ENCODE results near the gene GET3.

The GET3 gene

DNA sequence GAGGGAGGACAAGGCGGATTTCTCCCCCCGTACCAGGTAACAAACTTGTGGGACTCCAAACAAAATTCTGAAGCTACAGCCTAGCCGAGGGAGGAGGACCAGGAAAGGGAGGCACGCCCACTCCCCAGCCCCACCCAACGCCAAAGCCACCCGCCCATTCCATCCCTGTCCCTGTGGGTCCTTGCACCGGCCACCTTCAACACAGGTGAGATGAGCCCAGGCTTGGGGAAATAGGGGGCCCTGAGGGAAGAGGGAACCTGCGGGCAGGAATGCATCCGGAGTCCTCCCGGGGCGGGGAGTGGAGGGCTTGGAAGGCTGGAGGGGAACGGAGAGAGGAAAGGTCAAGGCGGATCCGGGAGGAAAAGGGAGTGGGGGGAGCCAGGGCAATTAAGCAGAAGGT lies 14.3 kb downstream of the GET3 start, which contains the start of gene BEST2:
Gene BEST2, plus strand, starts transcription at position 157 of the 400 bp plus-strand sequence. CDS start 802 bp downstream, outside the sequence.
- no peak within 1 kb of the TSS for H3K27ac ChIP-seq (ENCODE audit: low read length)
- H3K79me2 ChIP-seq (ENCODE audit: insufficient read depth, low read length) = no peaks in the 10 kb centered on the region
- no peak for DNase-seq
- no peak for ATAC-seq (ENCODE audit: insufficient read depth, low read depth)
- H3K4me2 ChIP-seq (ENCODE audit: insufficient read depth, low read length) = no peak within 1 kb of the TSS
- no peak within 1 kb of the TSS for H3K4me3 ChIP-seq (ENCODE audit: low read depth in 1 of 2, low read length in 2 of 2)
- no peak within 1 kb of the TSS for H2AFZ ChIP-seq (ENCODE audit: low read depth, low read length)
- H3K36me3 ChIP-seq (ENCODE audit: insufficient read depth, low read length) = peaks cover 16% of the 10 kb centered on the region
- no peaks in the 10 kb centered on the region for H4K20me1 ChIP-seq (ENCODE audit: insufficient read depth, low read length)
- H3K27me3 ChIP-seq (ENCODE audit: insufficient read depth, low read length, poor library complexity) = no peaks in the 10 kb centered on the region
- no peak for TF ChIP-seq EZH2 (IDR thresholded peaks at IDR 0.05; ENCODE audit: borderline replicate concordance, low read depth, low read length, severe bottlenecking)
- TF ChIP-seq, protein P1, sequence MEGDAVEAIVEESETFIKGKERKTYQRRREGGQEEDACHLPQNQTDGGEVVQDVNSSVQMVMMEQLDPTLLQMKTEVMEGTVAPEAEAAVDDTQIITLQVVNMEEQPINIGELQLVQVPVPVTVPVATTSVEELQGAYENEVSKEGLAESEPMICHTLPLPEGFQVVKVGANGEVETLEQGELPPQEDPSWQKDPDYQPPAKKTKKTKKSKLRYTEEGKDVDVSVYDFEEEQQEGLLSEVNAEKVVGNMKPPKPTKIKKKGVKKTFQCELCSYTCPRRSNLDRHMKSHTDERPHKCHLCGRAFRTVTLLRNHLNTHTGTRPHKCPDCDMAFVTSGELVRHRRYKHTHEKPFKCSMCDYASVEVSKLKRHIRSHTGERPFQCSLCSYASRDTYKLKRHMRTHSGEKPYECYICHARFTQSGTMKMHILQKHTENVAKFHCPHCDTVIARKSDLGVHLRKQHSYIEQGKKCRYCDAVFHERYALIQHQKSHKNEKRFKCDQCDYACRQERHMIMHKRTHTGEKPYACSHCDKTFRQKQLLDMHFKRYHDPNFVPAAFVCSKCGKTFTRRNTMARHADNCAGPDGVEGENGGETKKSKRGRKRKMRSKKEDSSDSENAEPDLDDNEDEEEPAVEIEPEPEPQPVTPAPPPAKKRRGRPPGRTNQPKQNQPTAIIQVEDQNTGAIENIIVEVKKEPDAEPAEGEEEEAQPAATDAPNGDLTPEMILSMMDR (IDR thresholded peaks at IDR 0.05; ENCODE audit: borderline replicate concordance, extremely low read depth, low read length, poor library complexity, severe bottlenecking) = no peak
- H3K9ac ChIP-seq (ENCODE audit: low read depth, low read length) = no peak within 1 kb of the TSS
- H3K9me3 ChIP-seq (ENCODE audit: insufficient read depth, low read length, severe bottlenecking) = peaks cover 13% of the 10 kb centered on the region
- no peaks in the 10 kb centered on the region for H3K4me1 ChIP-seq (ENCODE audit: insufficient read depth, low read length)

DNA sequence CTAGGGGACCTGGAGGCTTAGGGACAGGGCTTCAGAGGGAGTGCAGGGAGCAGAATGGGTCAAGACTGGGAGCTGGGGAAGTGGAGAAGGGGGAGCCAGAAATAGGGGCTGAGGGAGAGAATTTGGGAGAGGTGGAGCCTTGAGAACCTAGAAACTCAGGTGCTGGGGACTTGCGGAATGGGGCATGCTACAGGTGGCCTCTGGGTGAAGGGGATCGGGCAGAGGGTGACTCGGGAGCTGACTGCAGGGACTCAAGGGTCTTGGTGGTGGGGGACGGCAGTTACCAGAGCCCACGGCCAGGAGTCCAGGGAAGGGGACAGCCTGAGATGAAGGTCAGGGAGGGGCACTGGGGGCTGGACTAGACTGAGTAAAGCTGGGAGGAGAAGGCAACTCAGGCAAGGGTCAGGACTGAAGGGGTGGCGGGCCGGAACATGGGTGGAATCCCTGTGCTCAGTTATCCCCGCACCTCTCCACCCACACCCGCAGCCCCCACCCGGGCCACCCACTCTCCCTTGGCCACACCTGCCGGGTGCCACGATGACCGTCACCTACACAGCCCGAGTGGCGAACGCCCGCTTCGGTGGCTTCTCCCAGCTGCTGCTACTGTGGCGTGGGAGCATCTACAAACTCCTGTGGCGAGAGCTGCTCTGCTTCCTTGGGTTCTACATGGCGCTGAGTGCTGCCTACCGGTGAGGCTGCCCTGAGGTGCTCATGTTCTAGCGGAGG lies 14.9 kb downstream of the GET3 start:
- no peak for ATAC-seq (ENCODE audit: insufficient read depth, low read depth)

DNA sequence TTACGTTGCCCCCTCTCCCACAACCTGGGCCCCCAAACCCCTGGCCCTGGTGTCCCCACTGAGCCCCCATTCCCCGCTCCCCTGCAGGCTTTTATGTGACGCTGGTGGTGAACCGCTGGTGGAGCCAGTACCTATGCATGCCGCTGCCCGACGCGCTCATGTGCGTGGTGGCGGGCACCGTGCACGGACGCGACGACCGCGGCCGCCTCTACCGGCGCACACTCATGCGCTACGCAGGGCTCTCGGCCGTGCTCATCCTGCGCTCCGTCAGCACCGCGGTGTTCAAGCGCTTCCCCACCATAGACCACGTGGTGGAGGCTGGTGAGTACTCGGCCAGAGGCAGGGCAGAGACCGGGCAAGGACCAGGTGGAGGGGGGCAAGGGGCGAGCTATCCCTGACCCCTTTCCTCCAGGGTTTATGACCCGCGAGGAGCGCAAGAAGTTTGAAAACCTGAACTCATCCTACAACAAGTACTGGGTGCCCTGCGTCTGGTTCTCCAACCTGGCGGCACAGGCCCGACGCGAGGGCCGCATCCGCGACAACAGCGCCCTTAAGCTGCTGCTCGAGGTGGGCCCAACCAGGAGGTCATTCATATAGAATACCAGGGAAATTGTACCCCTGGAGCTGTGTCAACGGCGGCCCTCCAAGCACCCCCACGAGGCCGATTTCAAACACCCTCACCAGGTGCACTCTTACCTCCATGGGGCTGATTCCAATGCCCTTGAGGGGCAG lies 17.3 kb downstream of the GET3 start:
- no peak overlapping the region for H3K4me3 ChIP-seq (ENCODE audit: low read depth in 1 of 2, low read length in 2 of 2)
- no peak for TF ChIP-seq EZH2 (IDR thresholded peaks at IDR 0.05; ENCODE audit: borderline replicate concordance, low read depth, low read length, severe bottlenecking)
- TF ChIP-seq, protein P1 (IDR thresholded peaks at IDR 0.05; ENCODE audit: borderline replicate concordance, extremely low read depth, low read length, poor library complexity, severe bottlenecking) = no peak
- no peak overlapping the region for H3K9ac ChIP-seq (ENCODE audit: low read depth, low read length)
- no peak overlapping the region for H3K27ac ChIP-seq (ENCODE audit: low read length)
- H4K20me1 ChIP-seq (ENCODE audit: insufficient read depth, low read length) = no peaks in the 10 kb centered on the region
- peaks cover 9% of the 10 kb centered on the region for H3K4me1 ChIP-seq (ENCODE audit: insufficient read depth, low read length)
- H3K79me2 ChIP-seq (ENCODE audit: insufficient read depth, low read length) = no peaks in the 10 kb centered on the region
- ATAC-seq (ENCODE audit: insufficient read depth, low read depth) = no peak
- H2AFZ ChIP-seq (ENCODE audit: low read depth, low read length) = no peak overlapping the region; the same call in 1 of the 2 replicates
- DNase-seq = no peak
- no peak overlapping the region for H3K4me2 ChIP-seq (ENCODE audit: insufficient read depth, low read length)
- no peaks in the 10 kb centered on the region for H3K36me3 ChIP-seq (ENCODE audit: insufficient read depth, low read length)
- no peaks in the 10 kb centered on the region for H3K9me3 ChIP-seq (ENCODE audit: insufficient read depth, low read length, severe bottlenecking)
- no peaks in the 10 kb centered on the region for H3K27me3 ChIP-seq (ENCODE audit: insufficient read depth, low read length, poor library complexity)

More for the DNA sequence above, 14.9 kb downstream of the GET3 start:
- Histone ChIP-seq H3K27ac (ENCODE audit: low read length) (no peak overlapping the region), H3K9me3 (ENCODE audit: insufficient read depth, low read length, severe bottlenecking) (peaks cover 9% of the 10 kb centered on the region), H3K27me3 (ENCODE audit: insufficient read depth, low read length, poor library complexity) (no peaks in the 10 kb centered on the region), H3K4me1 (ENCODE audit: insufficient read depth, low read length) (peaks cover under 1% of the 10 kb centered on the region; the same call in 1 of the 2 replicates), H3K36me3 (ENCODE audit: insufficient read depth, low read length) (peaks cover 11% of the 10 kb centered on the region), H3K4me3 (ENCODE audit: low read depth in 1 of 2, low read length in 2 of 2) (no peak overlapping the region), H3K4me2 (ENCODE audit: insufficient read depth, low read length) (no peak overlapping the region), H4K20me1 (ENCODE audit: insufficient read depth, low read length) (no peaks in the 10 kb centered on the region), H2AFZ (ENCODE audit: low read depth, low read length) (no peak overlapping the region), H3K9ac (ENCODE audit: low read depth, low read length) (no peak overlapping the region), H3K79me2 (ENCODE audit: insufficient read depth, low read length) (no peaks in the 10 kb centered on the region)
- DNase-seq = no peak
- TF ChIP-seq, protein P1 (IDR thresholded peaks at IDR 0.05; ENCODE audit: borderline replicate concordance, extremely low read depth, low read length, poor library complexity, severe bottlenecking) = no peak
- no peak for TF ChIP-seq EZH2 (IDR thresholded peaks at IDR 0.05; ENCODE audit: borderline replicate concordance, low read depth, low read length, severe bottlenecking)

Data from DND-41 (cell line).